A673 (cell line): ENCODE data around the gene MAP2.

Experiments used
- CTCF ChIP-seq: fragments of 300-800, 200-600 bp; sonication (generic); conservative IDR thresholded peaks from 2 replicates; pipeline ENCODE4 v1.5.1; 2017; ENCODE audit warnings: low read depth, mild to moderate bottlenecking, antibody characterized with exemption, low read length, moderate library complexity, mixed read lengths
- EZH2 ChIP-seq: fragments of 200-600 bp; sonication (generic); IDR thresholded peaks from 2 replicates; pipeline ENCODE4 v1.6.1; 2017; ENCODE audit warnings: borderline replicate concordance, low read depth, mild to moderate bottlenecking, mixed read lengths, antibody characterized with exemption, low read length; ENCODE audit not compliant: poor library complexity, severe bottlenecking

GRCh38 chr2:209694748-209695147, 270.9 kb downstream of the MAP2 start:
- TF ChIP-seq CTCF (no peak), EZH2 (no peak)
